GM23338 (cell line): ENCODE results near the gene IPCEF1. TPM values are rescaled to one million over a fixed set of nuclear protein-coding genes. Genes with fewer than 3 reads are reported as not detected.

Experiments used
- ATAC-seq: fragments of 200-7000 bp; cut with Tn5 transposase; 3 replicates; pipeline ENCODE4 v1.9.1; 2020
- DNase-seq: peaks from one replicate; pipeline ENCODE4 v3.0.0-alpha.2; 2015; ENCODE audit warnings: low spot score
- H2AFZ ChIP-seq: fragments of 200-600 bp; sonication (generic); 2 replicates; pipeline ENCODE4 v1.8.0; 2016; ENCODE audit warnings: antibody characterized with exemption, mild to moderate bottlenecking, moderate library complexity
- H3F3A ChIP-seq: fragments of 200-600 bp; sonication (generic); replicated peaks from 2 replicates; pipeline ENCODE4 v1.8.0; 2017; ENCODE audit warnings: antibody characterized with exemption, mixed run types, low read depth
- H3K27ac ChIP-seq: fragments of 200-600 bp; sonication (generic); 2 replicates; pipeline ENCODE4 v1.6.1; 2016; ENCODE audit warnings: low read depth
- H3K27me3 ChIP-seq: fragments of 200-600 bp; sonication (generic); 2 replicates; pipeline ENCODE4 v1.8.0; 2016; ENCODE audit warnings: mild to moderate bottlenecking, mixed run types, moderate library complexity; ENCODE audit not compliant: insufficient read depth
- H3K36me3 ChIP-seq: fragments of 200-600 bp; sonication (generic); 2 replicates; pipeline ENCODE4 v1.8.0; 2016; ENCODE audit warnings: mild to moderate bottlenecking; ENCODE audit not compliant: insufficient read depth
- H3K4me1 ChIP-seq: fragments of 200-600 bp; sonication (generic); 2 replicates; pipeline ENCODE4 v1.8.0; 2016; ENCODE audit warnings: mild to moderate bottlenecking, moderate library complexity; ENCODE audit not compliant: insufficient read depth
- H3K4me2 ChIP-seq: fragments of 200-600 bp; sonication (generic); 2 replicates; pipeline ENCODE4 v1.7.1; 2017; ENCODE audit warnings: mixed run types
- H3K4me3 ChIP-seq: fragments of 200-600 bp; sonication (generic); 2 replicates; pipeline ENCODE4 v1.6.1; 2016; ENCODE audit warnings: mixed run types
- H3K79me2 ChIP-seq: fragments of 200-600 bp; sonication (generic); replicated peaks from 2 replicates; pipeline ENCODE4 v1.8.0; 2017; ENCODE audit warnings: mild to moderate bottlenecking; ENCODE audit not compliant: insufficient read depth
- H3K9me2 ChIP-seq: fragments of 200-600 bp; sonication (generic); 2 replicates; pipeline ENCODE4 v1.8.0; 2017; ENCODE audit not compliant: insufficient read depth
- H4K20me1 ChIP-seq: fragments of 200-600 bp; sonication (generic); replicated peaks from 2 replicates; pipeline ENCODE4 v1.8.0; 2017; ENCODE audit warnings: mild to moderate bottlenecking; ENCODE audit not compliant: insufficient read depth
- H3K27ac Mint-ChIP-seq: 2 replicates; pipeline ENCODE4 v1.8.0; 2020; ENCODE audit warnings: inconsistent platforms, mild to moderate bottlenecking, moderate library complexity, mixed read lengths
- H3K27me3 Mint-ChIP-seq: 3 replicates; pipeline ENCODE4 v1.8.0; 2022; ENCODE audit warnings: low read depth, mild to moderate bottlenecking, moderate library complexity, mixed read lengths, inconsistent platforms; ENCODE audit not compliant: insufficient read depth, poor library complexity
- H3K36me3 Mint-ChIP-seq: 3 replicates; pipeline ENCODE4 v1.8.0; 2021; ENCODE audit warnings: low read depth, mild to moderate bottlenecking, inconsistent platforms, moderate library complexity, mixed read lengths
- H3K4me1 Mint-ChIP-seq: 3 replicates; pipeline ENCODE4 v1.8.0; 2020; ENCODE audit warnings: mild to moderate bottlenecking, inconsistent platforms, mixed read lengths
- H3K4me3 Mint-ChIP-seq: 3 replicates; pipeline ENCODE4 v1.8.0; 2021; ENCODE audit warnings: moderate library complexity, mild to moderate bottlenecking, inconsistent platforms, mixed read lengths
- H3K9me3 Mint-ChIP-seq: 3 replicates; pipeline ENCODE4 v1.8.0; 2020; ENCODE audit warnings: moderate library complexity, mild to moderate bottlenecking, inconsistent platforms, mixed read lengths
- EZH2 ChIP-seq: fragments of 200-600 bp; sonication (generic); IDR thresholded peaks from one replicate; pipeline ENCODE4 v1.8.0; 2017; ENCODE audit warnings: antibody characterized with exemption, mild to moderate bottlenecking, low read depth; ENCODE audit not compliant: unreplicated experiment
- EZH2phosphoT487 ChIP-seq: fragments of 200-600 bp; sonication (generic); IDR thresholded peaks from one replicate; pipeline ENCODE4 v1.8.1; 2018; ENCODE audit warnings: antibody characterized with exemption; ENCODE audit not compliant: unreplicated experiment
- POLR2AphosphoS5 ChIP-seq: IDR thresholded peaks from 2 replicates; pipeline ENCODE4 v1.6.1; 2016; ENCODE audit warnings: antibody characterized with exemption, low read depth
- ZNF114 ChIP-seq: fragments of 250-450 bp; sonication (Bioruptor Pico); IDR thresholded peaks from 2 replicates; pipeline ENCODE4 v1.5.0; 2020; ENCODE audit warnings: mild to moderate bottlenecking, moderate library complexity
- ZNF331 ChIP-seq: fragments of 250-450 bp; sonication (Bioruptor Pico); IDR thresholded peaks from 2 replicates; pipeline ENCODE4 v1.5.0; 2020; ENCODE audit warnings: low read depth, mild to moderate bottlenecking, moderate library complexity
- ZNF462 ChIP-seq: fragments of 250-450 bp; sonication (Bioruptor Pico); IDR thresholded peaks from 2 replicates; pipeline ENCODE4 v1.5.0; 2020; ENCODE audit warnings: mild to moderate bottlenecking, moderate library complexity
- polyA plus RNA-seq: library from polyadenylated mRNA; unstranded; fragments of >200 nt; fragmentation: Nextera tagmentation; extraction: Ambion mirVana; gene quantifications from 2 replicates; pipeline ENCODE4 v1.2.1, GENCODE V29; 2016
- total RNA-seq: library from RNA; depleted of rRNA; stranded (reverse); fragments of >200 nt; shearing (Covaris generic); gene quantifications from 2 replicates; pipeline ENCODE4 v1.2.3, GENCODE V29; 2014

The IPCEF1 gene
- total and polyA plus RNA-seq, 2 experiments from 2014 or later = 0.15 to 1.8 TPM

GRCh38 chr6:154117485-154117884, 239.1 kb downstream of the IPCEF1 start:
- Histone ChIP-seq H2AFZ (no peak overlapping the region), H4K20me1 (no peaks in the 10 kb centered on the region), H3K4me3 (no peak overlapping the region), H3F3A (no peaks in the 10 kb centered on the region), H3K79me2 (no peaks in the 10 kb centered on the region), H3K27ac (no peak overlapping the region), H3K27me3 (no peaks in the 10 kb centered on the region), H3K4me1 (no peaks in the 10 kb centered on the region), H3K9me2 (peaks cover 20% of the 10 kb centered on the region), H3K4me2 (no peak overlapping the region), H3K36me3 (0 out of 2 replicates have a peak, but pooled peaks cover 2% of the 10 kb centered on the region)
- H3K4me3 Mint-ChIP-seq = no peak overlapping the region
- TF ChIP-seq EZH2phosphoT487 (no peak), ZNF462 (no peak), EZH2 (no peak)
- ATAC-seq = no peak
- no peak for DNase-seq
- H3K27me3 Mint-ChIP-seq = peaks cover 4% of the 10 kb centered on the region
- peaks cover 10% of the 10 kb centered on the region; the same call in 1 of the 3 replicates for H3K9me3 Mint-ChIP-seq
- H3K27ac Mint-ChIP-seq = no peak overlapping the region
- no peaks in the 10 kb centered on the region for H3K4me1 Mint-ChIP-seq
- H3K36me3 Mint-ChIP-seq = peaks cover 2% of the 10 kb centered on the region; the same call in 2 of the 3 replicates

- no peak overlapping the region for H3K4me3 ChIP-seq
- no peaks in the 10 kb centered on the region for H3K4me1 ChIP-seq
- no peaks in the 10 kb centered on the region for H4K20me1 ChIP-seq
- no peak overlapping the region for H3K27ac Mint-ChIP-seq
- H3K36me3 ChIP-seq = no peaks in the 10 kb centered on the region
- peaks cover 4% of the 10 kb centered on the region for H3K27me3 Mint-ChIP-seq
- H3K4me2 ChIP-seq = no peak overlapping the region
- no peak overlapping the region for H3K4me3 Mint-ChIP-seq
- H3K27ac ChIP-seq = no peak overlapping the region
- no peak for ATAC-seq
- peaks cover 15% of the 10 kb centered on the region for H3K9me2 ChIP-seq
- H3F3A ChIP-seq = no peaks in the 10 kb centered on the region
- no peak for DNase-seq
- no peaks in the 10 kb centered on the region for H3K27me3 ChIP-seq
- H3K36me3 Mint-ChIP-seq = no peaks in the 10 kb centered on the region
- no peaks in the 10 kb centered on the region for H3K4me1 Mint-ChIP-seq
- H2AFZ ChIP-seq = no peak overlapping the region
- H3K9me3 Mint-ChIP-seq = no peaks in the 10 kb centered on the region
- H3K79me2 ChIP-seq = no peaks in the 10 kb centered on the region
- TF ChIP-seq ZNF114 (CRISPR knock-in tag) = no peak
- no peak for TF ChIP-seq POLR2AphosphoS5
- TF ChIP-seq ZNF331 (CRISPR knock-in tag) = no peak
- TF ChIP-seq ZNF462 = no peak
- TF ChIP-seq EZH2phosphoT487 = no peak
Observed at GRCh38 chr6:154113392-154113791, 243.2 kb downstream of the IPCEF1 start.
